ENCODE measurements around the gene LYPD6B. TPM values are rescaled to one million over a fixed set of nuclear protein-coding genes. Genes with fewer than 3 reads are reported as not detected.

LYPD6B gene
- total RNA-seq, 2 experiments from 2014 or later: not detected

DNA sequence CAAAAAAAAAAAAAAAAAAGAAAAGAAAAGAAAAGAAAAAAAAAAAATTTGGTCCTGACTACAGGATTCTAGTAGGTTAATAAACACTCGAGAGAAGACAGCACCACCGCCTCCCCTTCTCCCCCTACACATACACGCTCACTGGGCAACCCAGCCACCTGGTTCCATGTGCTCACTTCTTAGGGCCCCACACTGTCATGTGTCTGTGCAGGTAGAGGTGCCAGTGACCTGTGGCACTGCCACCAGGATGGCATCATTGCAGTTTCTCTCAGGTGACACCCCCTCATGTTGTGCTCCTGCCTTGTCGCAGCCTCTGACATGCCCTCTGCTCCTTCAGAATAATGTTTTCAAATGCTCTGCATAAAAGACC lies 39.7 kb upstream of the LYPD6B start:
- Histone ChIP-seq H3K4me3 (ENCODE audit: low read depth, low read length, poor library complexity, severe bottlenecking) (no peak overlapping the region), H3K9me2 (ENCODE audit: insufficient read depth, low read length) (no peaks in the 10 kb centered on the region), H3K9me3 (ENCODE audit: low read length) (no peaks in the 10 kb centered on the region), H3K27ac (ENCODE audit: low read depth, low read length, poor library complexity, severe bottlenecking) (no peak overlapping the region), H3K79me2 (ENCODE audit: insufficient read depth, low read depth, low read length) (no peaks in the 10 kb centered on the region), H3K4me2 (ENCODE audit: low read length) (no peak overlapping the region), H3K4me1 (ENCODE audit: insufficient read depth, low read length, poor library complexity, severe bottlenecking) (no peaks in the 10 kb centered on the region), H4K20me1 (ENCODE audit: insufficient read depth, low read length) (no peaks in the 10 kb centered on the region), H3K36me3 (ENCODE audit: insufficient read depth, low read length) (peaks cover 8% of the 10 kb centered on the region), H2AFZ (ENCODE audit: low read length) (no peak overlapping the region)
- no TSS peak for BruUV-seq (replicated peaks)
- POLR2A ChIA-PET: no interaction called here
- CTCF ChIA-PET (ENCODE audit: unreplicated experiment): no interaction called here
- intact Hi-C loops (cut with micrococcal nuclease; ENCODE audit: unreplicated experiment): loop anchor here (10.0 kb wide), 1 partner anchor 1014 kb away; no protein-coding TSS in a partner anchor
- no peak for DNase-seq (ENCODE audit: low spot score)
- TF ChIP-seq, protein P1, sequence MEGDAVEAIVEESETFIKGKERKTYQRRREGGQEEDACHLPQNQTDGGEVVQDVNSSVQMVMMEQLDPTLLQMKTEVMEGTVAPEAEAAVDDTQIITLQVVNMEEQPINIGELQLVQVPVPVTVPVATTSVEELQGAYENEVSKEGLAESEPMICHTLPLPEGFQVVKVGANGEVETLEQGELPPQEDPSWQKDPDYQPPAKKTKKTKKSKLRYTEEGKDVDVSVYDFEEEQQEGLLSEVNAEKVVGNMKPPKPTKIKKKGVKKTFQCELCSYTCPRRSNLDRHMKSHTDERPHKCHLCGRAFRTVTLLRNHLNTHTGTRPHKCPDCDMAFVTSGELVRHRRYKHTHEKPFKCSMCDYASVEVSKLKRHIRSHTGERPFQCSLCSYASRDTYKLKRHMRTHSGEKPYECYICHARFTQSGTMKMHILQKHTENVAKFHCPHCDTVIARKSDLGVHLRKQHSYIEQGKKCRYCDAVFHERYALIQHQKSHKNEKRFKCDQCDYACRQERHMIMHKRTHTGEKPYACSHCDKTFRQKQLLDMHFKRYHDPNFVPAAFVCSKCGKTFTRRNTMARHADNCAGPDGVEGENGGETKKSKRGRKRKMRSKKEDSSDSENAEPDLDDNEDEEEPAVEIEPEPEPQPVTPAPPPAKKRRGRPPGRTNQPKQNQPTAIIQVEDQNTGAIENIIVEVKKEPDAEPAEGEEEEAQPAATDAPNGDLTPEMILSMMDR (conservative IDR thresholded peaks at IDR 0.05; ENCODE audit: low read length): no peak
- no peak for TF ChIP-seq EZH2phosphoT487 (IDR thresholded peaks at IDR 0.05; ENCODE audit: borderline replicate concordance, low read depth, low read length)

DNA sequence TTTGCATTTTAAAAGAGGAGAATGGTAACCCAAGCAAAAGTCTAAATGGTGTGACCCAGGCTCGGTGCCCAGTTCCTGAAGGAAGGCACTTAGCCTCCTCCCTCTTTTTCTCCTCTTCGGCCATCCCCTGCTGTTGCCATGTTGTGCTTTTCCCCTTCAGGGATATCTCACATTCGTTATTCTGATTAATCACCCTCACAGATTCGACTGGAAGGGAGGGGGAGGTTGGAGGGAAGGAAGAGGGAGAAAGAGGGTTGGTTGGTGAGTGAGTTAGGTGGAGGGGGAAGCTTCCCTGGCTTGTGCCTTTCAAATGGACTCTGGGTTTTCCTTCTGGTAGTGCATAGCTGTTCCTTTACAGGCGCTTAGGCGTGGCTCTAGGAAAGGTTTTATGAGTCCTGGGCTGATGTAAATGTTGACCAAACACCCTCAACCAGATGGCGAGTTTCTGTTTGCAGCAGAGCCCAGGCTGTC lies 39.0 kb upstream of the LYPD6B start:
- Histone ChIP-seq H4K20me1 (ENCODE audit: insufficient read depth, low read length) (no peaks in the 10 kb centered on the region), H3K9me3 (ENCODE audit: low read length) (no peaks in the 10 kb centered on the region), H2AFZ (ENCODE audit: low read length) (no peak overlapping the region), H3K4me3 (ENCODE audit: low read depth, low read length, poor library complexity, severe bottlenecking) (no peak overlapping the region), H3K9me2 (ENCODE audit: insufficient read depth, low read length) (no peaks in the 10 kb centered on the region), H3K4me2 (ENCODE audit: low read length) (no peak overlapping the region), H3K36me3 (ENCODE audit: insufficient read depth, low read length) (peaks cover 8% of the 10 kb centered on the region), H3K4me1 (ENCODE audit: insufficient read depth, low read length, poor library complexity, severe bottlenecking) (no peaks in the 10 kb centered on the region), H3K79me2 (ENCODE audit: insufficient read depth, low read depth, low read length) (no peaks in the 10 kb centered on the region), H3K27ac (ENCODE audit: low read depth, low read length, poor library complexity, severe bottlenecking) (no peak overlapping the region)
- no peak for DNase-seq (ENCODE audit: low spot score)
- CTCF ChIA-PET (ENCODE audit: unreplicated experiment): no interaction called here
- intact Hi-C loops (cut with micrococcal nuclease; ENCODE audit: unreplicated experiment): loop anchor here (10.0 kb wide), 1 partner anchor 1015 kb away; no protein-coding TSS in a partner anchor
- no peak for TF ChIP-seq EZH2phosphoT487 (IDR thresholded peaks at IDR 0.05; ENCODE audit: borderline replicate concordance, low read depth, low read length)
- TF ChIP-seq, protein P1 (conservative IDR thresholded peaks at IDR 0.05; ENCODE audit: low read length): no peak
- BruUV-seq (replicated peaks): no TSS peak
- POLR2A ChIA-PET: interaction anchor here (0.6 kb wide), 1 partner anchor 339 kb away, joined by 3 read pairs; no protein-coding TSS in a partner anchor

DNA sequence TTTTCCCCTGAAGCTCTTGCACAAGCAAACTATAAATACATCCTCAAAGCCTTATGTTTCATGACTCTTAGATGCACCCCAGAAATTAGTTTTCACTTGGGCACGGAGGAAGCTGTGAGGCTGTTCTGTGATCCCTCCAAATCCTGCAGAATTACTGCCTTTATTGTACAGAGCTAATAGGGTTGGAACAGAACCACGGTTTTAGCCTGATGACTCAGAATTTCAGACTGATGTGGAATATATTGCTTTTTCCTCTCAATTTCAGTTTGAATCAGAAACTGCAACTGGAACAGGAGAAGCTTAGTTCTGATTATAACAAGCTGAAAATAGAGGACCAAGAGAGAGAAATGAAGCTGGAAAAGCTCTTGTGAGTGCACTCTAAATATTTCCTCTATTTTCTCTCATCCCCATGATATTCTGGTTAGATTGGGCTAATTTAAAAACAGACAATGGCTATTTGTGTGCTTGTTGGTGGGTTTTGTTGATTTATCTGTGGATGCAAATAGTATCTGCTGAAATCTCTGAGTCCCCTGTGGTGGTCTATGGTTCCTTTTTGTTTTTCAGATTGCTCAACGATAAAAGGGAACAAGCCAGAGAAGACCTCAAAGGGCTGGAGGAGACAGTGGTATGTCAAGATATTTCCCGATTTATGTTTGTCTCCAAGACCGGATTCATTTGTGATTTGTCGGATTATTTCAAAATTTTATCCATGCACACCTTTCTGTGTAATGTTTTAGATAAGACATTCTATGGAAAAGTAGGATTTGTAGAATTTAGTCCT lies 38.2 kb upstream of the LYPD6B start:
- intact Hi-C loops (cut with micrococcal nuclease; ENCODE audit: unreplicated experiment): no loop called here
- Histone ChIP-seq H3K79me2 (ENCODE audit: insufficient read depth, low read depth, low read length) (no peaks in the 10 kb centered on the region), H3K9me3 (ENCODE audit: low read length) (no peaks in the 10 kb centered on the region), H3K9me2 (ENCODE audit: insufficient read depth, low read length) (no peaks in the 10 kb centered on the region), H3K4me1 (ENCODE audit: insufficient read depth, low read length, poor library complexity, severe bottlenecking) (no peaks in the 10 kb centered on the region), H3K36me3 (ENCODE audit: insufficient read depth, low read length) (peaks cover 8% of the 10 kb centered on the region), H3K4me2 (ENCODE audit: low read length) (no peak overlapping the region), H3K4me3 (ENCODE audit: low read depth, low read length, poor library complexity, severe bottlenecking) (no peak overlapping the region), H2AFZ (ENCODE audit: low read length) (no peak overlapping the region), H4K20me1 (ENCODE audit: insufficient read depth, low read length) (no peaks in the 10 kb centered on the region), H3K27ac (ENCODE audit: low read depth, low read length, poor library complexity, severe bottlenecking) (no peak overlapping the region)
- TF ChIP-seq, protein P1 (conservative IDR thresholded peaks at IDR 0.05; ENCODE audit: low read length): no peak
- TF ChIP-seq EZH2phosphoT487 (IDR thresholded peaks at IDR 0.05; ENCODE audit: borderline replicate concordance, low read depth, low read length): no peak
- no peak for DNase-seq (ENCODE audit: low spot score)
- POLR2A ChIA-PET: interaction anchor here (0.5 to 0.7 kb wide), 3 partner anchors 21 to 340 kb away, joined by 3 to 4 read pairs (median 3); no protein-coding TSS in a partner anchor
- CTCF ChIA-PET (ENCODE audit: unreplicated experiment): no interaction called here
- no TSS peak for BruUV-seq (replicated peaks)
